Liver (tissue), 9 donors: ENCODE results near the gene ASCL5. TPM values are rescaled to one million over a fixed set of nuclear protein-coding genes. Genes with fewer than 3 reads are reported as not detected.

Source experiments
- DNase-seq: peaks from one replicate; pipeline ENCODE4 v3.0.0-alpha.2; 2017; ENCODE audit warnings: low spot score
- H3K27ac ChIP-seq, 2 donors: one replicate each; pipeline ENCODE4 v1.7.0; 2013; ENCODE audit warnings: inconsistent platforms in 2 of 2, low read length in 2 of 2, control low read depth in 1 of 2, low read depth in 1 of 2, mild to moderate bottlenecking in 1 of 2
- H3K27me3 ChIP-seq, 4 donors: one replicate each; pipeline versions ENCODE4 v1.6.1 to v1.7.0; 2013; ENCODE audit warnings: low read length in 3 of 4, inconsistent platforms in 1 of 4, mild to moderate bottlenecking in 1 of 4, moderate library complexity in 1 of 4; ENCODE audit not compliant: control insufficient read depth in 4 of 4, insufficient read depth in 4 of 4
- H3K36me3 ChIP-seq, 4 donors: one replicate each; pipeline versions ENCODE4 v1.6.1 to v1.7.0; 2013; ENCODE audit warnings: low read length in 3 of 4, mild to moderate bottlenecking in 3 of 4, low read depth in 1 of 4, moderate library complexity in 1 of 4; ENCODE audit not compliant: control insufficient read depth in 4 of 4, insufficient read depth in 3 of 4
- H3K4me1 ChIP-seq, 4 donors: one replicate each; pipeline versions ENCODE4 v1.6.1 to v1.7.0; 2013; ENCODE audit warnings: low read length in 3 of 4, mild to moderate bottlenecking in 3 of 4, moderate library complexity in 1 of 4; ENCODE audit not compliant: control insufficient read depth in 4 of 4, insufficient read depth in 4 of 4
- H3K4me3 ChIP-seq, 3 donors: one replicate each; pipeline versions ENCODE4 v1.6.1 to v1.7.0; 2013; ENCODE audit warnings: low read length in 3 of 3, control low read depth in 1 of 3, low read depth in 1 of 3, mild to moderate bottlenecking in 1 of 3
- H3K9ac ChIP-seq, 2 donors: one replicate each; pipeline ENCODE4 v1.7.0; 2013; ENCODE audit warnings: low read length in 2 of 2, mild to moderate bottlenecking in 2 of 2, moderate library complexity in 2 of 2, control low read depth in 1 of 2, low read depth in 1 of 2
- H3K9me3 ChIP-seq, 4 donors: one replicate each; pipeline versions ENCODE4 v1.6.1 to v1.7.0; 2013; ENCODE audit warnings: low read length in 3 of 4; ENCODE audit not compliant: control insufficient read depth in 4 of 4
- ATF3 ChIP-seq: IDR thresholded peaks from 2 replicates; pipeline ENCODE4 v1.6.1; 2016; ENCODE audit warnings: antibody characterized with exemption
- CTCF ChIP-seq: fragments of 150-350 bp; IDR thresholded peaks from 2 replicates; pipeline ENCODE4 v1.5.1; 2017; ENCODE audit warnings: improper control_type of control experiment, low read depth, low read length; ENCODE audit not compliant: missing input control
- EGR1 ChIP-seq, 2 donors: IDR thresholded peaks; 2 replicates each; pipeline ENCODE4 v1.6.1; 2016 to 2018; ENCODE audit warnings: antibody characterized with exemption in 2 of 2, low read depth in 2 of 2
- FOXA1 ChIP-seq: IDR thresholded peaks from 2 replicates; pipeline ENCODE4 v1.6.1; 2016; ENCODE audit warnings: antibody characterized with exemption
- GABPA ChIP-seq, 2 donors: IDR thresholded peaks in 1 of 2; conservative IDR thresholded peaks in 1 of 2; 2 replicates each; pipeline ENCODE4 v1.6.1; 2016; ENCODE audit warnings: antibody characterized with exemption in 2 of 2, mild to moderate bottlenecking in 1 of 2, moderate library complexity in 1 of 2
- HNF4A ChIP-seq, 2 donors: conservative IDR thresholded peaks; 2 replicates each; pipeline ENCODE4 v1.6.1; 2016; ENCODE audit warnings: antibody characterized with exemption in 2 of 2, mild to moderate bottlenecking in 2 of 2
- HNF4G ChIP-seq: IDR thresholded peaks from 2 replicates; pipeline ENCODE4 v1.6.1; 2016; ENCODE audit warnings: antibody characterized with exemption
- JUND ChIP-seq, 2 donors: IDR thresholded peaks; 2 replicates each; pipeline ENCODE4 v1.6.1; 2016; ENCODE audit warnings: antibody characterized with exemption in 2 of 2
- MAX ChIP-seq: IDR thresholded peaks from 2 replicates; pipeline ENCODE4 v1.6.1; 2016; ENCODE audit warnings: antibody characterized with exemption
- RAD21 ChIP-seq, 2 donors: IDR thresholded peaks; 2 replicates each; pipeline ENCODE4 v1.6.1; 2016; ENCODE audit warnings: antibody characterized with exemption in 2 of 2, mild to moderate bottlenecking in 2 of 2
- REST ChIP-seq: IDR thresholded peaks from 2 replicates; pipeline ENCODE4 v1.6.1; 2016; ENCODE audit warnings: antibody characterized with exemption, mild to moderate bottlenecking
- RXRA ChIP-seq, 2 donors: IDR thresholded peaks; 2 replicates each; pipeline ENCODE4 v1.6.1; 2017 to 2018; ENCODE audit warnings: antibody characterized with exemption in 2 of 2, mild to moderate bottlenecking in 1 of 2
- SP1 ChIP-seq: IDR thresholded peaks from 2 replicates; pipeline ENCODE4 v1.6.1; 2018; ENCODE audit warnings: antibody characterized with exemption, mild to moderate bottlenecking
- YY1 ChIP-seq: IDR thresholded peaks from 2 replicates; pipeline ENCODE4 v1.6.1; 2016; ENCODE audit warnings: antibody characterized with exemption, mild to moderate bottlenecking
- WGBS: extraction: QIAGEN DNeasy Blood & Tissue Kit; methylation state at CpG from one replicate; pipeline ENCODE4 v1.1.7; 2013; 5-methylcytosine and 5-hydroxymethylcytosine counted together
- polyA plus RNA-seq, 2 donors: library from polyadenylated mRNA; stranded (reverse) in 1 of 2; unstranded in 1 of 2; fragments of 200-250 nt in 1 of 2; fragments of >200 nt in 1 of 2; fragmentation: Nextera tagmentation in 1 of 2; extraction: Ambion mirVana in 1 of 2; gene quantifications; one replicate each; pipeline versions ENCODE4 v1.2.1 to v1.2.3, GENCODE V29; 2013 to 2015
- total RNA-seq, 2 donors: library from RNA; depleted of rRNA; stranded (reverse); fragments of >200 nt; gene quantifications; one replicate each; pipeline ENCODE4 v1.2.3, GENCODE V29; 2014
- donor health status: healthy.
- donor health status: healthy.
- donor health status: healthy.
- donor health status: healthy.
- donor health status: healthy.

The ASCL5 gene
- total and polyA plus RNA-seq, 4 donors = not detected

GRCh38 chr1:201096977-201097856 is 29.8 kb downstream of the ASCL5 start:
- Histone ChIP-seq H3K4me1 (no peaks in the 10 kb centered on the region), H3K27me3 (no peaks in the 10 kb centered on the region), H3K9ac (no peak overlapping the region), H3K4me3 (no peak overlapping the region), H3K36me3 (no peaks in the 10 kb centered on the region), H3K9me3 (no peaks in the 10 kb centered on the region), H3K27ac (no peak overlapping the region)
- DNase-seq = no peak
- WGBS = 84% methylated on average over 17 of the region's 17 CpGs
- TF ChIP-seq JUND (IDR thresholded peaks at IDR 0.05) = no peak

GRCh38 chr1:201096041-201096461 is 30.9 kb downstream of the ASCL5 start:
- H3K9ac ChIP-seq = no peak overlapping the region
- no peaks in the 10 kb centered on the region for H3K9me3 ChIP-seq
- H3K27ac ChIP-seq = no peak overlapping the region
- H3K36me3 ChIP-seq = no peaks in the 10 kb centered on the region
- H3K27me3 ChIP-seq = no peaks in the 10 kb centered on the region
- no peak for DNase-seq
- no peak for TF ChIP-seq RXRA (IDR thresholded peaks at IDR 0.05)
- no peak for TF ChIP-seq HNF4A (conservative IDR thresholded peaks at IDR 0.05)
- TF ChIP-seq FOXA1 = no peak
- no peak for TF ChIP-seq RAD21 (IDR thresholded peaks at IDR 0.05)
- TF ChIP-seq YY1 = no peak
- TF ChIP-seq MAX = no peak
- TF ChIP-seq SP1 = no peak
- TF ChIP-seq JUND (IDR thresholded peaks at IDR 0.05) = no peak
- TF ChIP-seq ATF3 = no peak
- TF ChIP-seq CTCF = no peak
- TF ChIP-seq REST = no peak
- no peak for TF ChIP-seq EGR1 (IDR thresholded peaks at IDR 0.05; ENCODE audit: low read depth in 2 of 2)
- no peak for TF ChIP-seq HNF4G
- TF ChIP-seq GABPA (IDR thresholded peaks at IDR 0.05 in 1 of 2, conservative IDR thresholded peaks at IDR 0.05 in 1 of 2) = no peak
- H3K4me3 ChIP-seq = no peak overlapping the region
- 86% methylated on average over 5 of the region's 5 CpGs for WGBS
- H3K4me1 ChIP-seq = no peaks in the 10 kb centered on the region
